Lower leg skin (tissue), 3 donors: ENCODE results near the gene LMNB1.
"Not testable (repeated sequence)": the region's sequence is repeated elsewhere in the genome, so short reads cannot be mapped to it uniquely, and the experiment has no call there.

ENCODE experiments used
- CTCF ChIP-seq, 3 donors: fragments of 450-650 bp; IDR thresholded peaks; one replicate each; pipeline ENCODE4 v1.5.1; 2016; ENCODE audit warnings: antibody characterized with exemption in 3 of 3, mild to moderate bottlenecking in 3 of 3, moderate library complexity in 2 of 3
- POLR2A ChIP-seq, 2 donors: fragments of 450-650 bp; IDR thresholded peaks; one replicate each; pipeline ENCODE4 v1.6.1; 2016 to 2017; ENCODE audit warnings: antibody characterized with exemption in 2 of 2, mild to moderate bottlenecking in 1 of 2, moderate library complexity in 1 of 2

DNA sequence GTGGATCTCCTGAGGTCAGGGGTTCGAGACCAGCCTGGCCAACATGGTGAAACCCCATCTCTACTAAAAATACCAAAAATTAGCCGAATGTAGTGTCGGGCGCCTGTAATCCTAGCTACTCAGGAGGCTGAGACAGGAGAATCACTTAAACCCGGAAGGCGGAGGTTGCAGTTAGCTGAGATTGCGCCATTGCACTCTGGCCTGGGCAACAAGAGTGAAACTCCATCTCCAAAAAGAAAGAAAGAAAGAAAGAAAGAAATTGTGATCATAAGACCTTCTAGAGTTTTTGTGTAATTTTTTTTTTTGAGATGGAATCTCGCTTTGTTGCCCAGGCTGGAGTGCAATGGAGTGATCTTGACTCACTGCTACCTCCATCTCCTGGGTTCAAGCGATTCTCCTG, 16.7 kb downstream of the LMNB1 start:
- not testable (repeated sequence) for TF ChIP-seq CTCF, POLR2A (IDR thresholded peaks at IDR 0.05)
